Tibial artery (tissue), 4 donors: ENCODE data around the gene GZMM.

Source experiments
- DNase-seq, 2 donors: peaks; one replicate each; pipeline ENCODE4 v3.0.0-alpha.2; 2019
- H3K27ac ChIP-seq, 2 donors: fragments of 200-600 bp; sonication (generic) in 1 of 2; 1 replicate in 1 of 2; 2 replicates in 1 of 2; pipeline ENCODE4 v1.5.1; 2018 to 2019; ENCODE audit warnings: mild to moderate bottlenecking in 1 of 2
- H3K27me3 ChIP-seq, 2 donors: fragments of 200-600 bp; sonication (generic) in 1 of 2; one replicate each; pipeline versions ENCODE4 v1.5.1 to v1.6.0; 2016 to 2019
- H3K36me3 ChIP-seq, 3 donors: fragments of 200-600 bp; sonication (generic) in 2 of 3; one replicate each; pipeline ENCODE4 v1.5.1; 2016 to 2019; ENCODE audit warnings: mild to moderate bottlenecking in 2 of 3
- H3K4me1 ChIP-seq, 4 donors: fragments of 200-600 bp; sonication (generic) in 2 of 4; 1 replicate in 3 of 4; 2 replicates in 1 of 4; pipeline ENCODE4 v1.5.1; 2016 to 2019
- H3K4me3 ChIP-seq, 2 donors: fragments of 200-600 bp; sonication (generic) in 1 of 2; 1 replicate in 1 of 2; 2 replicates in 1 of 2; pipeline ENCODE4 v1.5.1; 2018 to 2019; ENCODE audit warnings: mild to moderate bottlenecking in 2 of 2
- H3K9me3 ChIP-seq, 3 donors: fragments of 200-600 bp; sonication (generic) in 1 of 3; one replicate each; pipeline ENCODE4 v1.5.1; 2016 to 2019
- CTCF ChIP-seq, 2 experiments: fragments of 200-600 bp in 1 of 2; fragments of 450-650 bp in 1 of 2; IDR thresholded peaks; one replicate each; pipeline ENCODE4 v1.5.1; 2017 to 2019; ENCODE audit warnings: antibody characterized with exemption in 2 of 2, mild to moderate bottlenecking in 1 of 2, moderate library complexity in 1 of 2
- intact Hi-C: fragments of 100-400 bp; cut with DNase I; formaldehyde crosslinking; loops from one replicate; pipeline ENCODE4 v1.15.0; 2023; ENCODE audit warnings: low total_unique reads

The GZMM gene

GRCh38 chr19:534088-534487 lies 9.8 kb upstream of the GZMM start:
- Histone ChIP-seq H3K9me3 (no peaks in the 10 kb centered on the region), H3K36me3 (peaks cover 27 to 39% (median 37%) of the 10 kb centered on the region in 3 donors), H3K4me3 (peak overlapping the region; percentile 78 to 90), H3K4me1 (peaks cover 7 to 43% (median 31%) of the 10 kb centered on the region in 4 donors), H3K27ac (peak overlapping the region; percentile 97), H3K27me3 (no peaks in the 10 kb centered on the region)
- intact Hi-C loops = no loop called here
- TF ChIP-seq CTCF (IDR thresholded peaks at IDR 0.05) = no peak
- DNase-seq = no peak

GRCh38 chr19:535017-535835 lies 8.6 kb upstream of the GZMM start:
- H3K4me1 ChIP-seq = peaks cover 7 to 45% (median 31%) of the 10 kb centered on the region in 4 donors

GRCh38 chr19:536031-536880 lies 7.6 kb upstream of the GZMM start:
- Histone ChIP-seq H3K27ac (no peak overlapping the region), H3K4me3 (no peak overlapping the region), H3K9me3 (no peaks in the 10 kb centered on the region), H3K27me3 (no peaks in the 10 kb centered on the region), H3K4me1 (peaks cover 7 to 40% (median 28%) of the 10 kb centered on the region in 4 donors), H3K36me3 (peaks cover 38 to 51% (median 51%) of the 10 kb centered on the region in 3 donors)
- intact Hi-C loops = no loop called here
- DNase-seq = no peak
- TF ChIP-seq CTCF (IDR thresholded peaks at IDR 0.05) = no peak

More at GRCh38 chr19:535017-535835, 8.6 kb upstream of the GZMM start:
- Histone ChIP-seq H3K27me3 (no peaks in the 10 kb centered on the region), H3K36me3 (peaks cover 33 to 46% (median 44%) of the 10 kb centered on the region in 3 donors), H3K27ac (no peak overlapping the region), H3K9me3 (no peaks in the 10 kb centered on the region), H3K4me3 (no peak overlapping the region)
- TF ChIP-seq CTCF (IDR thresholded peaks at IDR 0.05) = no peak
- intact Hi-C loops = no loop called here
- DNase-seq = no peak

GRCh38 chr19:536881-537404 lies 6.9 kb upstream of the GZMM start:
- no peak for TF ChIP-seq CTCF (IDR thresholded peaks at IDR 0.05)
- intact Hi-C loops = no loop called here
- DNase-seq = no peak
- Histone ChIP-seq H3K4me1 (peaks cover 7 to 40% (median 28%) of the 10 kb centered on the region in 4 donors), H3K36me3 (peaks cover 45 to 58% (median 57%) of the 10 kb centered on the region in 3 donors), H3K27ac (no peak overlapping the region), H3K4me3 (no peak overlapping the region), H3K27me3 (no peaks in the 10 kb centered on the region), H3K9me3 (no peaks in the 10 kb centered on the region)

- Histone ChIP-seq H3K27me3 (no peaks in the 10 kb centered on the region), H3K9me3 (no peaks in the 10 kb centered on the region), H3K4me1 (peaks cover 4 to 30% (median 17%) of the 10 kb centered on the region in 4 donors), H3K4me3 (no peak overlapping the region), H3K27ac (no peak overlapping the region), H3K36me3 (peaks cover 52 to 72% (median 68%) of the 10 kb centered on the region in 3 donors)
- DNase-seq = no peak
- intact Hi-C loops = no loop called here
- TF ChIP-seq CTCF (IDR thresholded peaks at IDR 0.05) = no peak
These were observed 5.0 kb upstream of the GZMM start for GRCh38 chr19:538641-539428.
